Measurements from ENCODE around the gene ADAP1.

- TF ChIP-seq POLR2A (IDR thresholded peaks at IDR 0.05) (no peak), CTCF (IDR thresholded peaks at IDR 0.05) (no peak)
Observed at GRCh38 chr7:884191-885003, 70.1 kb downstream of the ADAP1 start.

Data from heart left ventricle (tissue), 13 donors.